K562 (cell line): Measurements from ENCODE around the gene AARS1. TPM values are rescaled to one million over a fixed set of nuclear protein-coding genes. Genes with fewer than 3 reads are reported as not detected.

Experiments used
- BCOR ChIP-seq: fragments of 450-650 bp; IDR thresholded peaks from 2 replicates; pipeline ENCODE4 v1.6.1; 2016
- BHLHE40 ChIP-seq: IDR thresholded peaks from 2 replicates; pipeline ENCODE4 v1.6.1; 2011; ENCODE audit warnings: low read length, improper control_type of control experiment
- FOSL1 ChIP-seq: fragments of 200-800 bp; sonication (Bioruptor generic); conservative IDR thresholded peaks from 2 replicates; pipeline ENCODE4 v1.6.1; 2016; ENCODE audit warnings: missing genetic modification characterization, missing compliant biosample characterization
- GABPA ChIP-seq: fragments of 200-800 bp; sonication (Bioruptor generic); conservative IDR thresholded peaks from 2 replicates; pipeline ENCODE4 v1.6.1; 2016; ENCODE audit warnings: low read depth, missing genetic modification characterization, missing compliant biosample characterization
- HDAC1 ChIP-seq, 2 experiments: fragments of 450-650 bp; IDR thresholded peaks; 2 replicates each; pipeline ENCODE4 v1.6.1; 2016 to 2017; ENCODE audit warnings: inconsistent platforms in 1 of 2, mild to moderate bottlenecking in 1 of 2, moderate library complexity in 1 of 2
- MLX ChIP-seq, 2 experiments: fragments of 450-650 bp in 1 of 2; sonication (generic) in 1 of 2; formaldehyde crosslinking; conservative IDR thresholded peaks; 2 replicates each; pipeline versions ENCODE4 v1.4.0 to v1.8.1; 2020 to 2022; ENCODE audit warnings: mild to moderate bottlenecking in 1 of 2, missing genetic modification reagents in 1 of 2
- REST ChIP-seq, 2 experiments: fragments of 450-650 bp; formaldehyde crosslinking in 1 of 2; IDR thresholded peaks; 2 replicates each; pipeline versions ENCODE4 v1.4.0 to v1.6.1; 2014 to 2020; ENCODE audit warnings: mild to moderate bottlenecking in 2 of 2, borderline replicate concordance in 1 of 2, low read depth in 1 of 2
- SREBF1 ChIP-seq: fragments of 150-350 bp; IDR thresholded peaks from 2 replicates; pipeline ENCODE4 v1.6.1; 2014; ENCODE audit warnings: antibody characterized with exemption, low read depth, low read length, borderline replicate concordance
- UBTF ChIP-seq, 2 experiments: IDR thresholded peaks; 2 replicates each; pipeline ENCODE4 v1.6.1; 2012; ENCODE audit warnings: improper control_type of control experiment in 2 of 2, low read depth in 2 of 2, low read length in 2 of 2, borderline replicate concordance in 1 of 2
- ZNF436 ChIP-seq: fragments of 250-450, 450-650 bp; sonication (Bioruptor Pico); formaldehyde crosslinking; IDR thresholded peaks from 2 replicates; pipeline ENCODE4 v1.7.0; 2020; ENCODE audit warnings: mild to moderate bottlenecking
- ZNF57 ChIP-seq: fragments of 450-650 bp; formaldehyde crosslinking; IDR thresholded peaks from 2 replicates; pipeline ENCODE4 v1.4.0; 2020; ENCODE audit warnings: mild to moderate bottlenecking, moderate library complexity
- ZNF79 ChIP-seq: fragments of 250-450 bp; sonication (Bioruptor Pico); IDR thresholded peaks from 2 replicates; pipeline ENCODE4 v1.4.0; 2020; ENCODE audit warnings: low read depth, mild to moderate bottlenecking, moderate library complexity
- polyA plus RNA-seq, 8 experiments: library from polyadenylated mRNA; depleted of rRNA in 4 of 8; stranded (reverse) in 5 of 8; unstranded in 3 of 8; fragments of >200 nt; fragmentation: Nextera tagmentation in 2 of 8; fragmentation: Illumina TruSeq in 1 of 8; extraction: Ambion mirVana in 2 of 8; extraction: Trizol in 1 of 8; gene quantifications; 2 replicates each; pipeline versions ENCODE4 v1.2.1 to v1.2.3, GENCODE V29; 2011 to 2014; ENCODE audit warnings: inconsistent platforms in 1 of 8, missing spikeins in 1 of 8
- total RNA-seq, 7 experiments: library from RNA; depleted of rRNA in 6 of 7; stranded (reverse); fragments of >200 nt in 6 of 7; fragmentation: Illumina TruSeq in 2 of 7; extraction: Trizol in 2 of 7; gene quantifications; 2 replicates each; pipeline versions ENCODE4 v1.2.1 to v1.2.3, GENCODE V29; 2011 to 2021; ENCODE audit warnings: low replicate concordance in 1 of 7
- TF ChIP-seq, protein P1 (sequence below): sonication (generic); formaldehyde crosslinking; IDR thresholded peaks from 2 replicates; pipeline ENCODE4 v1.8.1; 2022; ENCODE audit warnings: missing genetic modification reagents
- TF ChIP-seq, protein P2 (sequence below): fragments of 450-650 bp; IDR thresholded peaks from 2 replicates; pipeline ENCODE4 v1.6.1; 2016; ENCODE audit warnings: low read depth, mild to moderate bottlenecking, moderate library complexity

Gene AARS1
- total and polyA plus RNA-seq, 9 of the 15 experiments (the other 6 are each of a cell fraction or from before 2014, with no cell fraction given) = 50.1 to 235 (median 174) TPM

DNA sequence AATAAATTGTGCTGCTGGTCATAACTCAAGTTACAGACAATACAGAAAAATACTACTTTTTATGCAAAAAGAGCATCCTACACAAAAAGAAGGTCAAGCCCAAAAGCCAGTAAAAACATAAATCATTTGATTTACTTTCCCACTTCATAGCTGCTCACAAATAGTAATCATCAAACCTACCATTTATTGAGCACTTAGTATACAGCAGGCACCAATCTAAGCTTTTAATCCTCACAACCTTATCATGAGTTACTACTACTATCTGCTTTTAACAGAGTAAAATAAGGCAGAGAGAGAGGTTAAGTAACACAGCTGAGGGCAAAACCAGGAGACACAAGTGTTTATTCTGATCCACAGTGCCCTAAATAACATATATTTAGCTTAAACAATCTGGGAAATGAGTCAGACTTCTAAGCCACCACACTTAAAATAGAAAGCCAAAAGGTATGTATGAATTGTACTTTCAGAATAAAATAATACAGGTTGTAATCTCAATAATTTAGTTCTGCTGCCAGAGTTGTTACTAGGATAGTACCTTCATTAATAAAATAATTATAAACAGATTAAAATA lies 1.7 kb upstream of the AARS1 start (continued):
- TF ChIP-seq FOSL1 (tag) (0 out of 2 replicates have a peak, but pooled peaks have one; percentile 16), BHLHE40 (no peak), SREBF1 (no peak), BCOR (peak; percentile 73), HDAC1 (IDR thresholded peaks at IDR 0.05) (no peak), UBTF (IDR thresholded peaks at IDR 0.05; ENCODE audit: borderline replicate concordance in 1 of 2, low read depth in 2 of 2, low read length in 2 of 2) (no peak), ZNF436 (CRISPR knock-in tag) (no peak), REST (IDR thresholded peaks at IDR 0.05; ENCODE audit: borderline replicate concordance) (no peak), REST (CRISPR knock-in tag; IDR thresholded peaks at IDR 0.05; ENCODE audit: low read depth) (no peak), ZNF79 (CRISPR knock-in tag) (no peak), MLX (CRISPR knock-in tag; conservative IDR thresholded peaks at IDR 0.05) (no peak), GABPA (tag) (no peak), ZNF57 (CRISPR knock-in tag) (no peak)
- TF ChIP-seq, protein P1, sequence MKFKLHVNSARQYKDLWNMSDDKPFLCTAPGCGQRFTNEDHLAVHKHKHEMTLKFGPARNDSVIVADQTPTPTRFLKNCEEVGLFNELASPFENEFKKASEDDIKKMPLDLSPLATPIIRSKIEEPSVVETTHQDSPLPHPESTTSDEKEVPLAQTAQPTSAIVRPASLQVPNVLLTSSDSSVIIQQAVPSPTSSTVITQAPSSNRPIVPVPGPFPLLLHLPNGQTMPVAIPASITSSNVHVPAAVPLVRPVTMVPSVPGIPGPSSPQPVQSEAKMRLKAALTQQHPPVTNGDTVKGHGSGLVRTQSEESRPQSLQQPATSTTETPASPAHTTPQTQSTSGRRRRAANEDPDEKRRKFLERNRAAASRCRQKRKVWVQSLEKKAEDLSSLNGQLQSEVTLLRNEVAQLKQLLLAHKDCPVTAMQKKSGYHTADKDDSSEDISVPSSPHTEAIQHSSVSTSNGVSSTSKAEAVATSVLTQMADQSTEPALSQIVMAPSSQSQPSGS (CRISPR knock-in tag) = no peak
- TF ChIP-seq, protein P2, sequence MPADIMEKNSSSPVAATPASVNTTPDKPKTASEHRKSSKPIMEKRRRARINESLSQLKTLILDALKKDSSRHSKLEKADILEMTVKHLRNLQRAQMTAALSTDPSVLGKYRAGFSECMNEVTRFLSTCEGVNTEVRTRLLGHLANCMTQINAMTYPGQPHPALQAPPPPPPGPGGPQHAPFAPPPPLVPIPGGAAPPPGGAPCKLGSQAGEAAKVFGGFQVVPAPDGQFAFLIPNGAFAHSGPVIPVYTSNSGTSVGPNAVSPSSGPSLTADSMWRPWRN = no peak
